Smooth muscle cell (in vitro differentiated cells): ENCODE data around the gene SLC35G3. TPM values are rescaled to one million over a fixed set of nuclear protein-coding genes. Genes with fewer than 3 reads are reported as not detected.

Source experiments
- DNase-seq: peaks from one replicate; lab custom pipeline; 2025; ENCODE audit not compliant: unreplicated experiment; lab: John Stamatoyannopoulos, UW
- H2AFZ ChIP-seq: fragments of 200-600 bp; sonication (generic); 2 replicates; pipeline ENCODE4 v1.6.0; 2016; ENCODE audit warnings: antibody characterized with exemption, low read depth, mild to moderate bottlenecking
- H3F3A ChIP-seq: fragments of 200-600 bp; sonication (generic); 2 replicates; pipeline ENCODE4 v1.6.0; 2017; ENCODE audit warnings: antibody characterized with exemption, low read depth
- H3K27ac ChIP-seq: fragments of 200-600 bp; sonication (generic); 2 replicates; pipeline ENCODE4 v1.5.1; 2016; ENCODE audit warnings: low read depth, mild to moderate bottlenecking
- H3K27me3 ChIP-seq: fragments of 200-600 bp; sonication (generic); 2 replicates; pipeline ENCODE4 v1.6.1; 2016; ENCODE audit warnings: low read depth, mild to moderate bottlenecking
- H3K36me3 ChIP-seq: fragments of 200-600 bp; sonication (generic); 2 replicates; pipeline ENCODE4 v1.5.1; 2016; ENCODE audit warnings: low read depth
- H3K4me1 ChIP-seq: fragments of 200-600 bp; sonication (generic); 2 replicates; pipeline ENCODE4 v1.5.1; 2016; ENCODE audit warnings: low read depth
- H3K4me2 ChIP-seq: fragments of 200-600 bp; sonication (generic); 2 replicates; pipeline ENCODE4 v1.6.0; 2016; ENCODE audit warnings: mild to moderate bottlenecking
- H3K4me3 ChIP-seq: fragments of 200-600 bp; sonication (generic); 2 replicates; pipeline ENCODE4 v1.5.1; 2016; ENCODE audit warnings: mild to moderate bottlenecking
- H3K79me2 ChIP-seq: fragments of 200-600 bp; sonication (generic); 2 replicates; pipeline ENCODE4 v1.6.0; 2016; ENCODE audit warnings: low read depth, mild to moderate bottlenecking
- H3K9ac ChIP-seq: fragments of 200-600 bp; sonication (generic); 2 replicates; pipeline ENCODE4 v1.6.0; 2016; ENCODE audit warnings: low read depth
- H3K9me3 ChIP-seq: fragments of 200-600 bp; sonication (generic); replicated peaks from 2 replicates; pipeline ENCODE4 v1.5.1; 2016; ENCODE audit warnings: low read depth
- H4K20me1 ChIP-seq: fragments of 200-600 bp; sonication (generic); 2 replicates; pipeline ENCODE4 v1.6.0; 2016; ENCODE audit warnings: low read depth
- WGBS: methylation state at CpG from one replicate; pipeline ENCODE4 v1.1.7; 2016; ENCODE audit warnings: low lambda C conversion rate; 5-methylcytosine and 5-hydroxymethylcytosine counted together
- polyA plus RNA-seq: library from polyadenylated mRNA; unstranded; fragments of >200 nt; fragmentation: Nextera tagmentation; extraction: Ambion mirVana; gene quantifications from 2 replicates; pipeline ENCODE4 v1.2.1, GENCODE V29; 2016
- total RNA-seq: library from RNA; depleted of rRNA; stranded (reverse); fragments of >200 nt; gene quantifications from 2 replicates; pipeline ENCODE4 v1.2.3, GENCODE V29; 2014
- TF ChIP-seq, protein P1 (sequence below): fragments of 200-600 bp; sonication (generic); IDR thresholded peaks from 2 replicates; pipeline ENCODE4 v1.5.1; 2017; ENCODE audit warnings: borderline replicate concordance, mild to moderate bottlenecking, antibody characterized with exemption; ENCODE audit not compliant: insufficient read depth, poor library complexity, severe bottlenecking

The SLC35G3 gene
- total and polyA plus RNA-seq, 2 experiments from 2014 or later = not detected

DNA sequence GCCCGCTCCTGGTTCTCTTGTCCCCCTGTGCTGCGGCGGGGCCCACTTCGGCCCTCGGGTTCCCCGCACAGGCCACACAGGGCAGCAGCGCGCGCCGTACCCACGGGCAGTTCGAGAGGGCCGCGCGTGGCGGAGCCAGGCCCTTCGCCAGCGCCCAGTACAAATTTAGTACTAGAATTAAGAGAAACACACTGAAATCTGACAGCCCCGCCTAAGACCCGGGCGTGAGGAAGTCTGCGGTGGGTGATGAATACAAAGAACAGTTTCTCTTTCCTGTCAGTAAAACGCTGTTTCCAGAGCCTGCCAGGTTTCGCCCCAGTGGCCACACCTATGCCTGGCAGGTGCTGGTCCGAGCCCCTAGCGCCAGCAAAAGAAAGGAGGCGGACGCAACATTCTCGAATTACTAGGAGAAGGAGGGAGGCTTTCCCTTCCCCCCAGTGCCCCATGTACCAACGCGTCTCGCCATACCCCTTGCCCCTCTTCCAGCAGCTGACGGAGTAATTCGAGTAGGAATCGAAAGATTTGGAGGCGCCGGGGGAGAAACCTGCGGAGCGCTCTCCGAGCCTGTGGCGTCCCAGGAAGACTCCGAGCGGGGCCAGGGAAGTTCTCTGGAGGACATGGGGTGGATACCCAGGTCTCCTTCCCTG lies 48.1 kb upstream of the SLC35G3 start:
- WGBS = 4% methylated on average over 43 of the region's 43 CpGs
- H3K36me3 ChIP-seq = no peaks in the 10 kb centered on the region
- TF ChIP-seq, protein P1, sequence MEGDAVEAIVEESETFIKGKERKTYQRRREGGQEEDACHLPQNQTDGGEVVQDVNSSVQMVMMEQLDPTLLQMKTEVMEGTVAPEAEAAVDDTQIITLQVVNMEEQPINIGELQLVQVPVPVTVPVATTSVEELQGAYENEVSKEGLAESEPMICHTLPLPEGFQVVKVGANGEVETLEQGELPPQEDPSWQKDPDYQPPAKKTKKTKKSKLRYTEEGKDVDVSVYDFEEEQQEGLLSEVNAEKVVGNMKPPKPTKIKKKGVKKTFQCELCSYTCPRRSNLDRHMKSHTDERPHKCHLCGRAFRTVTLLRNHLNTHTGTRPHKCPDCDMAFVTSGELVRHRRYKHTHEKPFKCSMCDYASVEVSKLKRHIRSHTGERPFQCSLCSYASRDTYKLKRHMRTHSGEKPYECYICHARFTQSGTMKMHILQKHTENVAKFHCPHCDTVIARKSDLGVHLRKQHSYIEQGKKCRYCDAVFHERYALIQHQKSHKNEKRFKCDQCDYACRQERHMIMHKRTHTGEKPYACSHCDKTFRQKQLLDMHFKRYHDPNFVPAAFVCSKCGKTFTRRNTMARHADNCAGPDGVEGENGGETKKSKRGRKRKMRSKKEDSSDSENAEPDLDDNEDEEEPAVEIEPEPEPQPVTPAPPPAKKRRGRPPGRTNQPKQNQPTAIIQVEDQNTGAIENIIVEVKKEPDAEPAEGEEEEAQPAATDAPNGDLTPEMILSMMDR = peak; percentile 5
- peak overlapping the region; percentile 95 for H3K27ac ChIP-seq
- H3K9ac ChIP-seq = peak overlapping the region; percentile 93
- peak overlapping the region; percentile 87 for H2AFZ ChIP-seq
- peaks cover 22% of the 10 kb centered on the region for H3K79me2 ChIP-seq
- H3K4me3 ChIP-seq = peak overlapping the region; percentile 88
- no peak for DNase-seq
- peak overlapping the region; percentile 94 for H3K4me2 ChIP-seq
- H4K20me1 ChIP-seq = peaks cover 25% of the 10 kb centered on the region
- H3K9me3 ChIP-seq = no peaks in the 10 kb centered on the region
- H3K27me3 ChIP-seq = no peaks in the 10 kb centered on the region
- peaks cover 19% of the 10 kb centered on the region for H3K4me1 ChIP-seq
- no peaks in the 10 kb centered on the region for H3F3A ChIP-seq

DNA sequence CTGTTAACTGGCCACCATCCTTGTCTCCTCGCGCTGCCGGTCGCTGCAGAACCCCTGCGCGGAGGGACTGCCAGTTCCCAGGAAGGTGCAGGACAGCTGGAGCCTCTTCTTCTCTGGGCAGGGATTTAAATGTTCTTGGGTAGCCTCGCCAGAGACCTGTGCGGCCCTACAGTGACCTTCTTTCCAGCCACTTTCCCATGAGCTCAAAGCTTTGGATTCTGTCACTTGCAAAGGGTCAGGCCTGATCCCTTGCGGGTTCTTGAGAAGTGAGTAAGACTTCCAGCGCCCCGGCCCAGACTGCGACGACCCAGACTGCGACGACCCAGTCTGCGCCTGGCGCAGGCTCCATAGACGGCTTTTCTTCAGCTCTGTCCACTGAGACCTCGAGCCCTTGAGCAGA lies 47.3 kb upstream of the SLC35G3 start:
- H2AFZ ChIP-seq = no peak overlapping the region
- H4K20me1 ChIP-seq = peaks cover 18% of the 10 kb centered on the region
- H3F3A ChIP-seq = no peaks in the 10 kb centered on the region
- H3K4me1 ChIP-seq = peaks cover 19% of the 10 kb centered on the region
- no peak for DNase-seq
- peak overlapping the region; percentile 94 for H3K4me2 ChIP-seq
- H3K27ac ChIP-seq = no peak overlapping the region
- no peaks in the 10 kb centered on the region for H3K9me3 ChIP-seq
- TF ChIP-seq, protein P1 = no peak
- H3K27me3 ChIP-seq = no peaks in the 10 kb centered on the region
- peaks cover 17% of the 10 kb centered on the region for H3K79me2 ChIP-seq
- no peak overlapping the region for H3K9ac ChIP-seq
- no peaks in the 10 kb centered on the region for H3K36me3 ChIP-seq
- H3K4me3 ChIP-seq = peak overlapping the region; percentile 88
- WGBS = 89% methylated on average over 19 of the region's 19 CpGs

DNA sequence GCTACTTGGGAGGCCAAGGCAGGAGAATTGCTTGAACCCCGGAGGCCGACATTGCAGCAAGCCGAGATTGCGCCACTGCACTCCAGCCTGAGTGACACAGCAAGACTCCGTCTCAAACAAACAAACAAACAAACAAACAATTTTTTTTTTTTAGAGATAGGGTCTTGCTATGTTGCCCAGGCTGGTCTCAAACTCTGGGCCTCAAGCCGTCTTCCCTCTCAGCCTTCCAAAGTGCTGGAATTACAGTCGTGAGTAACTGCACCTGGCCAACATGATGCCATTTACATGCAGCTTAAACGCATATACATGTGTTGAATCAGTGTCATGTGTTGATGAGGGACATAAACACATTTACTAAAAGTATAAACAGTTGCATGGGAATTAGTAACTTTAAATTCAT lies 46.7 kb upstream of the SLC35G3 start:
- no peaks in the 10 kb centered on the region for H3K27me3 ChIP-seq
- no peaks in the 10 kb centered on the region for H3F3A ChIP-seq
- TF ChIP-seq, protein P1 = no peak
- H3K36me3 ChIP-seq = no peaks in the 10 kb centered on the region
- H3K4me3 ChIP-seq = no peak overlapping the region
- peaks cover 11% of the 10 kb centered on the region for H4K20me1 ChIP-seq
- H3K27ac ChIP-seq = no peak overlapping the region
- H3K4me2 ChIP-seq = no peak overlapping the region
- no peaks in the 10 kb centered on the region for H3K9me3 ChIP-seq
- H3K4me1 ChIP-seq = peaks cover 19% of the 10 kb centered on the region
- peaks cover 11% of the 10 kb centered on the region for H3K79me2 ChIP-seq
- no peak overlapping the region for H2AFZ ChIP-seq
- 97% methylated on average over 8 of the region's 8 CpGs for WGBS
- DNase-seq = no peak
- no peak overlapping the region for H3K9ac ChIP-seq

DNA sequence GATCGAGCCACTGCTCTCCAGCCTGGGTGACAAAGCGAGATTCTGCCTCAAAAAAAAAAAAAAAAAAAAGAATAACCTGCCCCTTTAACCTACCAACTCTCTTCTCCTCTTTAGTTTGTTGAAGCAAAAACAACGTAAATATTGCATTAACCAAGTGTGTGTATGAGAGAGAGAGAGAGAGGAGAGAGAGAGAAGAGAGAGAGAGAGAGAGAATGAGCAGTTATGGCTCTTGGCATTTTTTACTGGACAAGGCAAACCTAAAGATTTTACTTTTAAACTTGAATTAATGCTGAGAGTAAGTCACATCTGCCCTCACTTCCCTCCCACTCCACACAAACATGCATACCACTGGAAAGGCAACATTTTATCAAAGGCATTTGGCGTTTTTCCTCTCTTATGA lies 45.6 kb upstream of the SLC35G3 start:
- no peaks in the 10 kb centered on the region for H3K9me3 ChIP-seq
- H3K27me3 ChIP-seq = no peaks in the 10 kb centered on the region
- H3K4me1 ChIP-seq = peaks cover 13% of the 10 kb centered on the region
- no peak for DNase-seq
- H3F3A ChIP-seq = no peaks in the 10 kb centered on the region
- H3K4me3 ChIP-seq = no peak overlapping the region
- H2AFZ ChIP-seq = no peak overlapping the region
- TF ChIP-seq, protein P1 = no peak
- H3K4me2 ChIP-seq = no peak overlapping the region
- H3K36me3 ChIP-seq = no peaks in the 10 kb centered on the region
- peaks cover under 1% of the 10 kb centered on the region for H4K20me1 ChIP-seq
- peak overlapping the region; percentile 26 for H3K27ac ChIP-seq
- no peak overlapping the region for H3K9ac ChIP-seq
- 91% methylated on average over 4 of the region's 4 CpGs for WGBS
- H3K79me2 ChIP-seq = peaks cover under 1% of the 10 kb centered on the region
